Measurements from ENCODE around the gene FBH1.

DNA sequence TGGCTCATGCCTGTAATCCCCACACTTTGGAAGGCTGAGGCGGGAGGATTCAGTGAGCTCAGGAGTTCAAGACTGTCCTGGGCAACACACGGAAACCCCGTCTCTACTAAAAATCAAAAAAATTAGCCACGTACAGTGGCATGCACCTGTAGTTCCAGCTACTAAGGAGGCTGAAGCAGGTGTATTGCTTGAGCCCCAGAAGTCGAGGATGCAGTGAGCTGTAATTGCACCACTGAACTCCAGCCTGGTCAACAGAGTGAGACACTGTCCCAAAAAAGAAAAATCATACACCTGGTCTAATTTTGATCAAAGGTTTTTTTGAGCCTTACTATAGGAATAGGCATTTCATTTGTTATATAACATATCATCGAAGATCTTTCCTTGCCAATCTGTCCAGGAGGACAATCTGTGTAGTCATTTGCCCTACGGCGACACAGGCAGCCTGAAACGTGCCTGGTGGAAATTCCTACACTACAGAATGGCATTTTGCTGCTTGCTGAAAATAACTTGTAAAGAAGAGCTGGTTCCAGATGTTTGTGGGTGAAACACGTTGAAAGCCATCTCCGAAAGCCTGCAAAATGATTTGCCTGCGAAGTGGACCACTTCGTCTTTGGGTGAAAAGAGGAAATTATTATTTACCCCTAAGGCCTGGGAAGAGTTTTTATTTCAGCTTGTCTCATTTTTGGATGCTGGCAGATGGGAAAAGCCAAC, 45.5 kb upstream of the FBH1 start:
- no peak for TF ChIP-seq MEF2A (IDR thresholded peaks at IDR 0.05; ENCODE audit: control insufficient read depth, low read depth, low read length)
- TF ChIP-seq, protein P1, sequence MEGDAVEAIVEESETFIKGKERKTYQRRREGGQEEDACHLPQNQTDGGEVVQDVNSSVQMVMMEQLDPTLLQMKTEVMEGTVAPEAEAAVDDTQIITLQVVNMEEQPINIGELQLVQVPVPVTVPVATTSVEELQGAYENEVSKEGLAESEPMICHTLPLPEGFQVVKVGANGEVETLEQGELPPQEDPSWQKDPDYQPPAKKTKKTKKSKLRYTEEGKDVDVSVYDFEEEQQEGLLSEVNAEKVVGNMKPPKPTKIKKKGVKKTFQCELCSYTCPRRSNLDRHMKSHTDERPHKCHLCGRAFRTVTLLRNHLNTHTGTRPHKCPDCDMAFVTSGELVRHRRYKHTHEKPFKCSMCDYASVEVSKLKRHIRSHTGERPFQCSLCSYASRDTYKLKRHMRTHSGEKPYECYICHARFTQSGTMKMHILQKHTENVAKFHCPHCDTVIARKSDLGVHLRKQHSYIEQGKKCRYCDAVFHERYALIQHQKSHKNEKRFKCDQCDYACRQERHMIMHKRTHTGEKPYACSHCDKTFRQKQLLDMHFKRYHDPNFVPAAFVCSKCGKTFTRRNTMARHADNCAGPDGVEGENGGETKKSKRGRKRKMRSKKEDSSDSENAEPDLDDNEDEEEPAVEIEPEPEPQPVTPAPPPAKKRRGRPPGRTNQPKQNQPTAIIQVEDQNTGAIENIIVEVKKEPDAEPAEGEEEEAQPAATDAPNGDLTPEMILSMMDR (IDR thresholded peaks at IDR 0.05 in 2 of 3, conservative IDR thresholded peaks at IDR 0.05 in 1 of 3; ENCODE audit: insufficient read depth in 2 of 3, low read depth in 1 of 3, low read length in 3 of 3) = no peak
- TF ChIP-seq KDM5B (IDR thresholded peaks at IDR 0.05; ENCODE audit: insufficient replicate concordance, low read depth, low read length) = no peak
- TF ChIP-seq, protein P2, sequence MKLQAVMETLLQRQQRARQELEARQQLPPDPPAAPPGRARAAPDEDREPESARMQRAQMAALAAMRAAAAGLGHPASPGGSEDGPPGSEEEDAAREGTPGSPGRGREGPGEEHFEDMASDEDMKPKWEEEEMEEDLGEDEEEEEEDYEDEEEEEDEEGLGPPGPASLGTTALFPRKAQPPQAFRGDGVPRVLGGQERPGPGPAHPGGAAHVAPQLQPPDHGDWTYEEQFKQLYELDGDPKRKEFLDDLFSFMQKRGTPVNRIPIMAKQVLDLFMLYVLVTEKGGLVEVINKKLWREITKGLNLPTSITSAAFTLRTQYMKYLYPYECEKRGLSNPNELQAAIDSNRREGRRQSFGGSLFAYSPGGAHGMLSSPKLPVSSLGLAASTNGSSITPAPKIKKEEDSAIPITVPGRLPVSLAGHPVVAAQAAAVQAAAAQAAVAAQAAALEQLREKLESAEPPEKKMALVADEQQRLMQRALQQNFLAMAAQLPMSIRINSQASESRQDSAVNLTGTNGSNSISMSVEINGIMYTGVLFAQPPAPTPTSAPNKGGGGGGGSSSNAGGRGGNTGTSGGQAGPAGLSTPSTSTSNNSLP (IDR thresholded peaks at IDR 0.05; ENCODE audit: borderline replicate concordance, low read depth, low read length) = no peak
- TF ChIP-seq, protein P3, sequence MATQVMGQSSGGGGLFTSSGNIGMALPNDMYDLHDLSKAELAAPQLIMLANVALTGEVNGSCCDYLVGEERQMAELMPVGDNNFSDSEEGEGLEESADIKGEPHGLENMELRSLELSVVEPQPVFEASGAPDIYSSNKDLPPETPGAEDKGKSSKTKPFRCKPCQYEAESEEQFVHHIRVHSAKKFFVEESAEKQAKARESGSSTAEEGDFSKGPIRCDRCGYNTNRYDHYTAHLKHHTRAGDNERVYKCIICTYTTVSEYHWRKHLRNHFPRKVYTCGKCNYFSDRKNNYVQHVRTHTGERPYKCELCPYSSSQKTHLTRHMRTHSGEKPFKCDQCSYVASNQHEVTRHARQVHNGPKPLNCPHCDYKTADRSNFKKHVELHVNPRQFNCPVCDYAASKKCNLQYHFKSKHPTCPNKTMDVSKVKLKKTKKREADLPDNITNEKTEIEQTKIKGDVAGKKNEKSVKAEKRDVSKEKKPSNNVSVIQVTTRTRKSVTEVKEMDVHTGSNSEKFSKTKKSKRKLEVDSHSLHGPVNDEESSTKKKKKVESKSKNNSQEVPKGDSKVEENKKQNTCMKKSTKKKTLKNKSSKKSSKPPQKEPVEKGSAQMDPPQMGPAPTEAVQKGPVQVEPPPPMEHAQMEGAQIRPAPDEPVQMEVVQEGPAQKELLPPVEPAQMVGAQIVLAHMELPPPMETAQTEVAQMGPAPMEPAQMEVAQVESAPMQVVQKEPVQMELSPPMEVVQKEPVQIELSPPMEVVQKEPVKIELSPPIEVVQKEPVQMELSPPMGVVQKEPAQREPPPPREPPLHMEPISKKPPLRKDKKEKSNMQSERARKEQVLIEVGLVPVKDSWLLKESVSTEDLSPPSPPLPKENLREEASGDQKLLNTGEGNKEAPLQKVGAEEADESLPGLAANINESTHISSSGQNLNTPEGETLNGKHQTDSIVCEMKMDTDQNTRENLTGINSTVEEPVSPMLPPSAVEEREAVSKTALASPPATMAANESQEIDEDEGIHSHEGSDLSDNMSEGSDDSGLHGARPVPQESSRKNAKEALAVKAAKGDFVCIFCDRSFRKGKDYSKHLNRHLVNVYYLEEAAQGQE (IDR thresholded peaks at IDR 0.05; ENCODE audit: borderline replicate concordance) = no peak
- TF ChIP-seq, protein P3 (CRISPR knock-in tag; IDR thresholded peaks at IDR 0.05; ENCODE audit: low read depth) = no peak
- no peak for TF ChIP-seq SREBF2 (CRISPR knock-in tag; IDR thresholded peaks at IDR 0.05)
- no peak for TF ChIP-seq JUN (IDR thresholded peaks at IDR 0.05; ENCODE audit: borderline replicate concordance, low read depth, low read length)
- TF ChIP-seq JUN (CRISPR knock-in tag; IDR thresholded peaks at IDR 0.05; ENCODE audit: borderline replicate concordance) = no peak
- no peak for TF ChIP-seq ZNF324 (CRISPR knock-in tag; IDR thresholded peaks at IDR 0.05)
- no peak for TF ChIP-seq DACH1 (IDR thresholded peaks at IDR 0.05; ENCODE audit: partially characterized antibody)

All from K562 (cell line).